HEK293 (cell line): ENCODE measurements around the gene COL5A1.

Experiments
- CTCF ChIA-PET: fragments of 350-600 bp; formaldehyde crosslinking; extraction: SDS; loops from one replicate; lab custom pipeline; 2021; ENCODE audit warnings: antibody characterized with exemption; lab: Yijun Ruan, JAX
- POLR2A ChIA-PET: fragments of 300-600 bp; formaldehyde crosslinking; extraction: SDS; loops from one replicate; lab custom pipeline; 2020; ENCODE audit warnings: antibody characterized with exemption, inconsistent platforms; lab: Yijun Ruan, JAX
- H3K27ac ChIP-seq: fragments of 200-500 bp; sonication (Bioruptor generic); 2 replicates; pipeline ENCODE4 v1.5.1; 2014; ENCODE audit warnings: low read depth, low read length, control low read depth, inconsistent platforms; ENCODE audit errors: extremely low read depth
- H3K36me3 ChIP-seq, 2 experiments: fragments of 200-500 bp in 1 of 2; sonication (Bioruptor generic) in 1 of 2; 1 replicate in 1 of 2; 2 replicates in 1 of 2; pipeline ENCODE4 v1.5.1; 2014 to 2017; ENCODE audit warnings: inconsistent platforms in 2 of 2, low read length in 2 of 2; ENCODE audit not compliant: control insufficient read depth in 2 of 2, insufficient read depth in 1 of 2
- H3K4me1 ChIP-seq: fragments of 200-500 bp; sonication (Bioruptor generic); 2 replicates; pipeline ENCODE4 v1.5.1; 2014; ENCODE audit warnings: mild to moderate bottlenecking, low read length, inconsistent platforms; ENCODE audit not compliant: control insufficient read depth, insufficient read depth
- H3K4me3 ChIP-seq: 2 replicates; pipeline ENCODE4 v1.5.1; 2011; ENCODE audit warnings: low read depth, mild to moderate bottlenecking, control low read depth, low read length, moderate library complexity
- H3K9me3 ChIP-seq: fragments of 200-500 bp; sonication (Bioruptor generic); 2 replicates; pipeline ENCODE4 v1.5.1; 2014; ENCODE audit warnings: low read depth, low read length, inconsistent platforms; ENCODE audit not compliant: control insufficient read depth, insufficient read depth
- GLIS2 ChIP-seq: fragments of 450-650 bp; formaldehyde crosslinking; IDR thresholded peaks from 2 replicates; pipeline ENCODE4 v1.5.1; 2016; ENCODE audit warnings: missing biosample characterization, missing genetic modification characterization
- HOXC10 ChIP-seq: sonication (generic); formaldehyde crosslinking; IDR thresholded peaks from 2 replicates; pipeline ENCODE4 v1.8.1; 2023; ENCODE audit warnings: mild to moderate bottlenecking, missing genetic modification reagents
- RBAK ChIP-seq: fragments of 450-650 bp; formaldehyde crosslinking; IDR thresholded peaks from 2 replicates; pipeline ENCODE4 v1.5.1; 2016; ENCODE audit warnings: missing biosample characterization, missing genetic modification characterization
- ZBTB1 ChIP-seq: fragments of 450-650 bp; formaldehyde crosslinking; IDR thresholded peaks from 2 replicates; pipeline ENCODE4 v1.5.1; 2016; ENCODE audit warnings: missing biosample characterization, missing genetic modification characterization
- ZFHX2 ChIP-seq: fragments of 450-650 bp; formaldehyde crosslinking; conservative IDR thresholded peaks from 2 replicates; pipeline ENCODE4 v1.5.1; 2016; ENCODE audit warnings: missing biosample characterization, missing genetic modification characterization
- ZNF10 ChIP-seq: fragments of 450-650 bp; formaldehyde crosslinking; IDR thresholded peaks from 2 replicates; pipeline ENCODE4 v1.5.1; 2017; ENCODE audit warnings: missing biosample characterization, missing genetic modification characterization
- ZNF121 ChIP-seq: fragments of 450-650 bp; formaldehyde crosslinking; IDR thresholded peaks from 2 replicates; pipeline ENCODE4 v1.5.1; 2016; ENCODE audit warnings: missing biosample characterization, missing genetic modification characterization
- ZNF132 ChIP-seq: fragments of 450-650 bp; formaldehyde crosslinking; IDR thresholded peaks from 2 replicates; pipeline ENCODE4 v1.5.1; 2017; ENCODE audit warnings: missing biosample characterization, missing genetic modification characterization, borderline replicate concordance
- ZNF184 ChIP-seq: fragments of 450-650 bp; IDR thresholded peaks from 2 replicates; pipeline ENCODE4 v1.5.1; 2018; ENCODE audit warnings: missing biosample characterization, mild to moderate bottlenecking, missing genetic modification characterization
- ZNF23 ChIP-seq: fragments of 450-650 bp; formaldehyde crosslinking; IDR thresholded peaks from 2 replicates; pipeline ENCODE4 v1.5.1; 2016; ENCODE audit warnings: missing biosample characterization, missing genetic modification characterization, borderline replicate concordance
- ZNF24 ChIP-seq: fragments of 450-650 bp; formaldehyde crosslinking; IDR thresholded peaks from 2 replicates; pipeline ENCODE4 v1.5.1; 2016; ENCODE audit warnings: missing biosample characterization, missing genetic modification characterization
- ZNF426 ChIP-seq: fragments of 450-650 bp; formaldehyde crosslinking; IDR thresholded peaks from 2 replicates; pipeline ENCODE4 v1.5.1; 2017; ENCODE audit warnings: missing biosample characterization, missing genetic modification characterization, mild to moderate bottlenecking, inconsistent platforms, moderate library complexity
- ZNF571 ChIP-seq: fragments of 450-650 bp; formaldehyde crosslinking; IDR thresholded peaks from 2 replicates; pipeline ENCODE4 v1.5.0; 2017; ENCODE audit warnings: missing biosample characterization, missing genetic modification characterization
- ZNF660 ChIP-seq: fragments of 450-650 bp; IDR thresholded peaks from 2 replicates; pipeline ENCODE4 v1.5.1; 2018; ENCODE audit warnings: missing biosample characterization, mild to moderate bottlenecking, missing genetic modification characterization
- ZNF677 ChIP-seq: fragments of 450-650 bp; IDR thresholded peaks from 2 replicates; pipeline ENCODE4 v1.5.0; 2018; ENCODE audit warnings: missing biosample characterization, mild to moderate bottlenecking, missing genetic modification characterization, moderate library complexity
- ZNF701 ChIP-seq: fragments of 450-650 bp; formaldehyde crosslinking; IDR thresholded peaks from 2 replicates; pipeline ENCODE4 v1.5.1; 2016; ENCODE audit warnings: missing biosample characterization, missing genetic modification characterization
- TF ChIP-seq, protein P1 (sequence below): fragments of 450-650 bp; formaldehyde crosslinking; IDR thresholded peaks from 2 replicates; pipeline ENCODE4 v1.5.1; 2017; ENCODE audit warnings: missing biosample characterization, missing genetic modification characterization
- TF ChIP-seq, protein P2 (sequence below): fragments of 450-650 bp; formaldehyde crosslinking; IDR thresholded peaks from 2 replicates; pipeline ENCODE4 v1.5.1; 2016; ENCODE audit warnings: missing biosample characterization, missing genetic modification characterization
- TF ChIP-seq, protein P3 (sequence below): fragments of 450-650 bp; formaldehyde crosslinking; IDR thresholded peaks from 2 replicates; pipeline ENCODE4 v1.5.1; 2017; ENCODE audit warnings: missing biosample characterization, missing genetic modification characterization

The COL5A1 gene

DNA sequence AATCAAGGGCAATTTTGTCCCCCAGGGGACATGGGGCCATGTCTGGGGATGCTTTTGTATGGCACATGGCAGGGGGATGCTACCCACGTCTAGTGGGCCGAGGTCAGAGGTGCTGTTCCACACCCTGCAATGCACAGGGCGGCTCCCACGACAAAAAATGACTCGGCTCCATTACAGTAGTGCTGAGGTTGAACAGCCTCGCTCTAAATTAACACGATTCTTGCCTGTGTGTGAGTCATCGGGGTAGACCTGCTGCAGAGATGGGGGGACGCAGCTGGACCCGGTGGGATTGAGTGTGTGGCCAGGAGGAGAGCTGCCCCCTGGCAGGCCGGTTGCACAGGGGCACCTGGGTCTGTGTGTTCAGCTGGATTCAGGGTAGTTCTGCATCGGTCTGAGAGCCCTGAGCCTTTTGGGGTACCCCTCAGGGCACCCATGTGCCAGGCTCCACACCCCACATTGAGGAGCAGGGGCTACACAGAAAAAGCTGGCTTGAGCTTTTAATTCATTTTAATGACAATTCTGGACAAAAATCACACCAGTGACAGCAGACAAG is 20.0 kb upstream of the COL5A1 start (continued):
- TF ChIP-seq, protein P1, sequence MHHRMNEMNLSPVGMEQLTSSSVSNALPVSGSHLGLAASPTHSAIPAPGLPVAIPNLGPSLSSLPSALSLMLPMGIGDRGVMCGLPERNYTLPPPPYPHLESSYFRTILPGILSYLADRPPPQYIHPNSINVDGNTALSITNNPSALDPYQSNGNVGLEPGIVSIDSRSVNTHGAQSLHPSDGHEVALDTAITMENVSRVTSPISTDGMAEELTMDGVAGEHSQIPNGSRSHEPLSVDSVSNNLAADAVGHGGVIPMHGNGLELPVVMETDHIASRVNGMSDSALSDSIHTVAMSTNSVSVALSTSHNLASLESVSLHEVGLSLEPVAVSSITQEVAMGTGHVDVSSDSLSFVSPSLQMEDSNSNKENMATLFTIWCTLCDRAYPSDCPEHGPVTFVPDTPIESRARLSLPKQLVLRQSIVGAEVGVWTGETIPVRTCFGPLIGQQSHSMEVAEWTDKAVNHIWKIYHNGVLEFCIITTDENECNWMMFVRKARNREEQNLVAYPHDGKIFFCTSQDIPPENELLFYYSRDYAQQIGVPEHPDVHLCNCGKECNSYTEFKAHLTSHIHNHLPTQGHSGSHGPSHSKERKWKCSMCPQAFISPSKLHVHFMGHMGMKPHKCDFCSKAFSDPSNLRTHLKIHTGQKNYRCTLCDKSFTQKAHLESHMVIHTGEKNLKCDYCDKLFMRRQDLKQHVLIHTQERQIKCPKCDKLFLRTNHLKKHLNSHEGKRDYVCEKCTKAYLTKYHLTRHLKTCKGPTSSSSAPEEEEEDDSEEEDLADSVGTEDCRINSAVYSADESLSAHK = no peak
- TF ChIP-seq HOXC10 (CRISPR knock-in tag) = no peak

DNA sequence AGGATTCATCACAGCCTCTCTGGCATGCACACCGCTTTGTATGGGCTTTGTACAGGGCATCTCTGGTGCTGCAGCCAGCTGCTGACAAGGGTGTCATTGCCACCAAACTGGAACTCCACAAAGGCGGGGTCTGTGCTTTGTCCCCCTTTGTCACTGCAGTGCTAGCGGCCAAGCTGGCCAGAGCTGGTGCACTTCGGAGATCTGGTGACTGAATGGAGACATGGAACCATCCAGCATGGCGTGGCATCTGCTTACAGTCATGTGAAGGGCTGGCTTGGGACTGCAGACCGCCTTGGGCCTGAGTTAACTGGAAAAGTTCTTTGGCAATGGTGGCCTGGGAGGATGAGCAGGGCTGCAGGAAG is 18.7 kb upstream of the COL5A1 start:
- H3K9me3 ChIP-seq = no peaks in the 10 kb centered on the region
- CTCF ChIA-PET = no interaction called here
- TF ChIP-seq HOXC10 (CRISPR knock-in tag) (no peak), ZNF132 (tag by site-specific recombination) (no peak)
- TF ChIP-seq, protein P2, sequence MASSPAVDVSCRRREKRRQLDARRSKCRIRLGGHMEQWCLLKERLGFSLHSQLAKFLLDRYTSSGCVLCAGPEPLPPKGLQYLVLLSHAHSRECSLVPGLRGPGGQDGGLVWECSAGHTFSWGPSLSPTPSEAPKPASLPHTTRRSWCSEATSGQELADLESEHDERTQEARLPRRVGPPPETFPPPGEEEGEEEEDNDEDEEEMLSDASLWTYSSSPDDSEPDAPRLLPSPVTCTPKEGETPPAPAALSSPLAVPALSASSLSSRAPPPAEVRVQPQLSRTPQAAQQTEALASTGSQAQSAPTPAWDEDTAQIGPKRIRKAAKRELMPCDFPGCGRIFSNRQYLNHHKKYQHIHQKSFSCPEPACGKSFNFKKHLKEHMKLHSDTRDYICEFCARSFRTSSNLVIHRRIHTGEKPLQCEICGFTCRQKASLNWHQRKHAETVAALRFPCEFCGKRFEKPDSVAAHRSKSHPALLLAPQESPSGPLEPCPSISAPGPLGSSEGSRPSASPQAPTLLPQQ (tag by site-specific recombination) = no peak
- H3K27ac ChIP-seq = no peak overlapping the region
- no peak overlapping the region for H3K4me3 ChIP-seq
- POLR2A ChIA-PET = no interaction called here
- no peaks in the 10 kb centered on the region for H3K4me1 ChIP-seq
- H3K36me3 ChIP-seq = no peaks in the 10 kb centered on the region

DNA sequence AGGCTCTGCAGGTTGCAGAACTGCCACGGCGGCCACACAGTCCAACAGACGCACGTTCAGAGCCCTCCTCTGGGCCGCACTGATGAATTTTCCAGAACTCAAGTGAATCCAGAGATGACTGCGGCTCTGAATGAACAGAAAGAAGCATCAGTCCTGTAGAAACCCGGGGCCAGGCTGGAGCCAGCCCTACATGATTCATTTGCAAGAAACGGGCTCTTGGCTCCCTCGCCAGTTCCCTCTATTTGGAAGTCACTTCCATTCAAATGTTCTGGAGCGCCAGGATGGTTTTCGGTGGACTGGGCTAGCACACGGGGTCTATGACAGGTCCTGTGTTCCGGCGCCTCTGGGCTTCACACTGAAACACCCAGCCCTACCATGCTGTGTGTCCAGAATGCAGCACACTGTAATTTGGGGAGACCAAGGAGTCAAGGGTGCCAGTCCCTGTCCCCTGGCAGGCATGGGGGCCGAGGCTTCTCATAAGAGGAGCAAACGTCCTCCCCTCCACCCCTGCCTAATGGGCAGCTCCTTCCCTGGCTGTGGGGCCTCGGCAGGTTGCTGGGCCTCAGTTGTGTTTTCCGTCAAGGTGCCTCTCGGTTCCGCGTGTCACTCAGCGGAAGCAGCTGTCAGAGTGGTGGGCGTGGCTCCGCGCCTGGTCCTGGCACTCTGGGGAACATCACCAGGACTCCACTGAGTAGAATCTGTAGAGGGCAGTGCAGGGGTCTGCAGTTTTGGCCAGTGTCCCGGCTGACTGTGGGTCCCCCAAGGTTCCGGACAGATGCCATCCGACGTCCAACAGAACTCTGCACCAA is 18.1 kb upstream of the COL5A1 start:
- POLR2A ChIA-PET = no interaction called here
- Histone ChIP-seq H3K27ac (no peak overlapping the region), H3K36me3 (no peaks in the 10 kb centered on the region), H3K9me3 (no peaks in the 10 kb centered on the region), H3K4me1 (no peaks in the 10 kb centered on the region)
- TF ChIP-seq ZNF24 (tag by site-specific recombination) (no peak), GLIS2 (tag by site-specific recombination) (no peak), ZNF184 (tag by site-specific recombination) (no peak), ZNF23 (tag by site-specific recombination) (no peak)
- TF ChIP-seq, all 188 proteins: peak for 0
- no peak overlapping the region for H3K4me3 ChIP-seq
- CTCF ChIA-PET = no interaction called here

DNA sequence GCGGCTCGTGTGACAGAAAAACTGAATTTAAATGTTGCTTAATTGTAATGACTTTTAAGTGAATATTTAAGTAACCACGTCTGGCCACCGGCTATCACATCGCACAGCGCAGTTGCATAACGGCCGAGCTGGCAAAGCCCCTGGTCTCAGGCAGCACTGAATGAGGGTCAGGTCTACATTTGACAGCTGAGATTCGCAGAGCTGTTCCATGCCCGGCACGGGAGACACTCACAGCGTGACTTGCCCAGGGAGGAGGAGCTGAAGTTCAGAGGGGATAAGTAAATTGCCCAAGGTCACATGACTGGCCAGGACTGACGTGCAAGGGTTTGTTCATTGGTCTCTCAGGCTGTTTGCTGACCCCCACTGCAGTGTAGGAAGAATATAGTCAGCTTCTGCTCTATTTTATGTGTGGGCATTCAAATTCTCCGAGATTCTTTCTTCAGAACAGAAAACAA is 17.4 kb upstream of the COL5A1 start:
- ChIA-PET CTCF (interaction anchor here (0.7 to 1.3 kb wide), 2 partner anchors 66 kb away, joined by 3 to 4 read pairs; no protein-coding TSS in a partner anchor), POLR2A (interaction anchor here (0.6 to 1.2 kb wide), 2 partner anchors 21 to 222 kb away, joined by 3 read pairs; no protein-coding TSS in a partner anchor)
- Histone ChIP-seq H3K27ac (no peak overlapping the region), H3K4me1 (no peaks in the 10 kb centered on the region), H3K4me3 (no peak overlapping the region), H3K9me3 (no peaks in the 10 kb centered on the region), H3K36me3 (no peaks in the 10 kb centered on the region)
- TF ChIP-seq ZNF10 (tag by site-specific recombination) (no peak), ZNF121 (tag by site-specific recombination) (no peak), ZNF660 (tag by site-specific recombination) (no peak), ZNF571 (tag by site-specific recombination) (no peak), ZFHX2 (no peak), ZBTB1 (tag by site-specific recombination) (no peak), ZNF426 (no peak), ZNF701 (tag by site-specific recombination) (no peak), ZNF677 (tag by site-specific recombination) (no peak), RBAK (no peak)
- TF ChIP-seq, protein P3, sequence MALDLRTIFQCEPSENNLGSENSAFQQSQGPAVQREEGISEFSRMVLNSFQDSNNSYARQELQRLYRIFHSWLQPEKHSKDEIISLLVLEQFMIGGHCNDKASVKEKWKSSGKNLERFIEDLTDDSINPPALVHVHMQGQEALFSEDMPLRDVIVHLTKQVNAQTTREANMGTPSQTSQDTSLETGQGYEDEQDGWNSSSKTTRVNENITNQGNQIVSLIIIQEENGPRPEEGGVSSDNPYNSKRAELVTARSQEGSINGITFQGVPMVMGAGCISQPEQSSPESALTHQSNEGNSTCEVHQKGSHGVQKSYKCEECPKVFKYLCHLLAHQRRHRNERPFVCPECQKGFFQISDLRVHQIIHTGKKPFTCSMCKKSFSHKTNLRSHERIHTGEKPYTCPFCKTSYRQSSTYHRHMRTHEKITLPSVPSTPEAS (tag by site-specific recombination) = no peak
- TF ChIP-seq, all 188 proteins: peak for 0
